Astrocyte (in vitro differentiated cells and primary cell): ENCODE results near the gene EXO1.

Source experiments
- CTCF ChIP-seq: IDR thresholded peaks from 2 replicates; pipeline ENCODE4 v1.5.1; 2011; ENCODE audit warnings: low read depth, mild to moderate bottlenecking, inconsistent platforms, low read length, moderate library complexity; ENCODE audit not compliant: insufficient read depth
- EZH2 ChIP-seq: IDR thresholded peaks from 2 replicates; pipeline ENCODE4 v1.6.1; 2012; ENCODE audit warnings: mild to moderate bottlenecking, low read length, inconsistent platforms; ENCODE audit not compliant: insufficient read depth

- TF ChIP-seq CTCF: no peak
- no peak for TF ChIP-seq EZH2
These were observed 79.3 kb downstream of the EXO1 start for GRCh38 chr1:241927321-241927720.
